Erythroblast (primary cell): ENCODE results near the gene MAD1L1.

Source experiments
- GATA1 ChIP-seq: IDR thresholded peaks from 2 replicates; pipeline ENCODE4 v1.6.1; 2011; ENCODE audit warnings: low read depth, mild to moderate bottlenecking, control low read depth, low read length, moderate library complexity
- POLR2A ChIP-seq: IDR thresholded peaks from 2 replicates; pipeline ENCODE4 v1.6.1; 2011; ENCODE audit warnings: mild to moderate bottlenecking, low read length

GRCh38 chr7:2031451-2031845 lies 201.3 kb downstream of the MAD1L1 start:
- no peak for TF ChIP-seq POLR2A
- no peak for TF ChIP-seq GATA1
